Esophagus squamous epithelium (tissue), 5 donors: ENCODE measurements around the gene EIF2D. TPM values are rescaled to one million over a fixed set of nuclear protein-coding genes. Genes with fewer than 3 reads are reported as not detected.

ENCODE experiments used
- DNase-seq: peaks from one replicate; lab custom pipeline; 2025; lab: John Stamatoyannopoulos, UW
- H3K27ac ChIP-seq, 4 donors: fragments of 200-600 bp; sonication (generic); one replicate each; pipeline ENCODE4 v1.5.1; 2016 to 2019; ENCODE audit warnings: mild to moderate bottlenecking in 1 of 4
- H3K27me3 ChIP-seq, 4 donors: fragments of 200-600 bp; sonication (generic); 1 replicate in 3 of 4; 2 replicates in 1 of 4; pipeline versions ENCODE4 v1.5.1 to v1.6.0; 2017 to 2021; ENCODE audit warnings: antibody characterized with exemption in 1 of 4
- H3K36me3 ChIP-seq, 3 donors: fragments of 200-600 bp; sonication (generic); one replicate each; pipeline ENCODE4 v1.5.1; 2016 to 2019
- H3K4me1 ChIP-seq, 3 donors: fragments of 200-600 bp; sonication (generic); one replicate each; pipeline ENCODE4 v1.5.1; 2017 to 2019
- H3K4me3 ChIP-seq, 4 donors: fragments of 200-600 bp; sonication (generic); 1 replicate in 3 of 4; 2 replicates in 1 of 4; pipeline ENCODE4 v1.5.1; 2016 to 2019; ENCODE audit warnings: mild to moderate bottlenecking in 2 of 4, moderate library complexity in 1 of 4
- H3K9me3 ChIP-seq, 3 donors: fragments of 200-600 bp; sonication (generic); one replicate each; pipeline ENCODE4 v1.5.1; 2016 to 2019
- POLR2A ChIP-seq, 4 donors: fragments of 450-650 bp; IDR thresholded peaks; one replicate each; pipeline ENCODE4 v1.6.1; 2017; ENCODE audit warnings: antibody characterized with exemption in 4 of 4, mild to moderate bottlenecking in 4 of 4, moderate library complexity in 3 of 4
- WGBS, 2 donors: methylation state at CpG; one replicate each; pipeline ENCODE4 v1.1.5; 2018; 5-methylcytosine and 5-hydroxymethylcytosine counted together
- intact Hi-C: fragments of 100-400 bp; cut with DNase I; formaldehyde crosslinking; loops from one replicate; pipeline ENCODE4 v1.15.0; 2022
- total RNA-seq, 4 donors: library from RNA; depleted of rRNA; stranded (reverse); fragments of >200 nt; gene quantifications; one replicate each; pipeline ENCODE4 v1.1.0, GENCODE V29; 2016
- TF ChIP-seq, protein P1 (sequence below), 6 experiments: fragments of 450-650 bp in 4 of 6; fragments of 200-600 bp in 2 of 6; sonication (generic) in 2 of 6; IDR thresholded peaks; one replicate each; pipeline ENCODE4 v1.5.1; 2016 to 2019; ENCODE audit warnings: antibody characterized with exemption in 6 of 6, mild to moderate bottlenecking in 4 of 6, moderate library complexity in 4 of 6
- donor health status: DM: yes; HTN: yes; CAD: no.

EIF2D gene
- total RNA-seq, 4 donors from 2014 or later = 26.8 to 54.4 (median 42.2) TPM

DNA sequence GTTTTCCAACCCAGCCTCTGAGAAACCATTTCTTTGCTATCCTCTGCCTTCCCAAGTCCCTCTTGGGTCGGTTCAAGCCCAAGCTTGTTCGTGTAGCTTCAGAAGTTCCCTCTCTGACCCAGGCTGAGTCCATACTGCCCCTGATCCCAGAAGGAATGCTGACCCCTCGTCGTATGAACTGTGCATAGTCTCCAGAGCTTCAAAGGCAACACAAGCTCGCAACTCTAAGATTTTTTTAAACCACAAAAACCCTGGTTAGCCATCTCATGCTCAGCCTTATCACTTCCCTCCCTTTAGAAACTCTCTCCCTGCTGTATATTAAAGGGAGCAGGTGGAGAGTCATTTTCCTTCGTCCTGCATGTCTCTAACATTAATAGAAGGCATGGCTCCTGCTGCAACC is 23.8 kb downstream of the EIF2D start:
- no peaks in the 10 kb centered on the region for H3K27me3 ChIP-seq
- DNase-seq = no peak
- H3K36me3 ChIP-seq = peaks cover 11 to 86% (median 12%) of the 10 kb centered on the region in 3 donors
- TF ChIP-seq, protein P1, sequence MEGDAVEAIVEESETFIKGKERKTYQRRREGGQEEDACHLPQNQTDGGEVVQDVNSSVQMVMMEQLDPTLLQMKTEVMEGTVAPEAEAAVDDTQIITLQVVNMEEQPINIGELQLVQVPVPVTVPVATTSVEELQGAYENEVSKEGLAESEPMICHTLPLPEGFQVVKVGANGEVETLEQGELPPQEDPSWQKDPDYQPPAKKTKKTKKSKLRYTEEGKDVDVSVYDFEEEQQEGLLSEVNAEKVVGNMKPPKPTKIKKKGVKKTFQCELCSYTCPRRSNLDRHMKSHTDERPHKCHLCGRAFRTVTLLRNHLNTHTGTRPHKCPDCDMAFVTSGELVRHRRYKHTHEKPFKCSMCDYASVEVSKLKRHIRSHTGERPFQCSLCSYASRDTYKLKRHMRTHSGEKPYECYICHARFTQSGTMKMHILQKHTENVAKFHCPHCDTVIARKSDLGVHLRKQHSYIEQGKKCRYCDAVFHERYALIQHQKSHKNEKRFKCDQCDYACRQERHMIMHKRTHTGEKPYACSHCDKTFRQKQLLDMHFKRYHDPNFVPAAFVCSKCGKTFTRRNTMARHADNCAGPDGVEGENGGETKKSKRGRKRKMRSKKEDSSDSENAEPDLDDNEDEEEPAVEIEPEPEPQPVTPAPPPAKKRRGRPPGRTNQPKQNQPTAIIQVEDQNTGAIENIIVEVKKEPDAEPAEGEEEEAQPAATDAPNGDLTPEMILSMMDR (IDR thresholded peaks at IDR 0.05) = no peak
- no peak for TF ChIP-seq POLR2A (IDR thresholded peaks at IDR 0.05)
- peaks cover 70 to 99% (median 84%) of the 10 kb centered on the region in 3 donors for H3K4me1 ChIP-seq
- WGBS, 2 donors = 58 to 72% methylated on average over 6 of the region's 6 CpGs
- intact Hi-C loops = no loop called here
- H3K4me3 ChIP-seq = no peak overlapping the region
- H3K9me3 ChIP-seq = no peaks in the 10 kb centered on the region
- H3K27ac ChIP-seq = peak overlapping the region; percentile 85 to 89 (median 88)

DNA sequence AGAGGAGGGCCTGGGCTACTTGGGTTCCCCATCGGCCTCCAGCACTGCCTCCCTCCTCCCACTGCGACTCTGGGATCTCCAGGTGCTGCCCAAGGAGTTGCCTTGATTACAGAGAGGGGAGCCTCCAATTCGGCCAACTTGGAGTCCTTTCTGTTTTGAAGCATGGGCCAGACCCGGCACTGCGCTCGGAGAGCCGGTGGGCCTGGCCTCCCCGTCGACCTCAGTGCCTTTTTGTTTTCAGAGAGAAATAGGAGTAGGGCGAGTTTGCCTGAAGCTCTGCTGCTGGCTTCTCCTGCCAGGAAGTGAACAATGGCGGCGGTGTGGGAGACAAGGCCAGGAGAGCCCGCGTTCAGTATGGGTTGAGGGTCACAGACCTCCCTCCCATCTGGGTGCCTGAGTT is 24.4 kb downstream of the EIF2D start:
- peaks cover 8 to 80% (median 9%) of the 10 kb centered on the region in 3 donors for H3K36me3 ChIP-seq
- WGBS, 2 donors = 67 to 87% methylated on average over 4 to 12 of the region's 14 CpGs

DNA sequence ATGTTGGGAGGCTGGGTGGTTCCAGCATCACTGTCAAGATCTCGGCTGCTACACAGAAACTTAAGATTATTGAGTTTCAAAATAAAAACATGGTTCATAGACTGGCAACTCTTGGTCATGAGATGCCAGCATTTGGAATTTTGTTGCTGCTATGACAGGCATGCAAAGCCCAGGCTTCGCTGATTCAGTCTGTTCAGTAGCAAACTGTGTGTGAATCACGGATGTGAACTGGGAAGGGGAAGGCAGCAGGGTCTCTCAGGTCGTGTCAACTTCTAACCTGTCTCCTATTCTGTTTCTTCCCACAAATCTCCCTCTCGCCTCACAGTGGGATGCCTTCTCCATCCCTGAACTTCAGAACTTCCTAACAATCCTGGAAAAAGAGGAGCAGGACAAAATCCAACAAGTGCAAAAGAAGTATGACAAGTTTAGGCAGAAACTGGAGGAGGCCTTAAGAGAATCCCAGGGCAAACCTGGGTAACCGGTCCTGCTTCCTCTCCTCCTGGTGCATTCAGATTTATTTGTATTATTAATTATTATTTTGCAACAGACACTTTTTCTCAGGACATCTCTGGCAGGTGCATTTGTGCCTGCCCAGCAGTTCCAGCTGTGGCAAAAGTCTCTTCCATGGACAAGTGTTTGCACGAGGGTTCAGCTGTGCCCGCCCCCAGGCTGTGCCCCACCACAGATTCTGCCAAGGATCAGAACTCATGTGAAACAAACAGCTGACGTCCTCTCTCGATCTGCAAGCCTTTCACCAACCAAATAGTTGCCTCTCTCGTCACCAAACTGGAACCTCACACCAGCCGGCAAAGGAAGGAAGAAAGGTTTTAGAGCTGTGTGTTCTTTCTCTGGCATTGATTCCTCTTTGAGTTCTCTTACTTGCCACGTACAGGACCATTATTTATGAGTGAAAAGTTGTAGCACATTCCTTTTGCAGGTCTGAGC is 25.5 kb downstream of the EIF2D start:
- Histone ChIP-seq H3K36me3 (peaks cover 5 to 69% (median 9%) of the 10 kb centered on the region in 3 donors), H3K27ac (peak overlapping the region; percentile 85 to 89 (median 88)), H3K27me3 (no peaks in the 10 kb centered on the region), H3K4me3 (no peak overlapping the region), H3K4me1 (peaks cover 70 to 100% (median 81%) of the 10 kb centered on the region in 3 donors), H3K9me3 (no peaks in the 10 kb centered on the region)
- DNase-seq = no peak
- intact Hi-C loops = no loop called here
- 36 to 45% methylated on average over 12 to 13 of the region's 13 CpGs for WGBS, 2 donors
- no peak for TF ChIP-seq POLR2A (IDR thresholded peaks at IDR 0.05)
- TF ChIP-seq, protein P1 (IDR thresholded peaks at IDR 0.05) = no peak

More for the DNA sequence above, 24.4 kb downstream of the EIF2D start:
- no peak for DNase-seq
- Histone ChIP-seq H3K4me1 (peaks cover 70 to 100% (median 89%) of the 10 kb centered on the region in 3 donors), H3K9me3 (no peaks in the 10 kb centered on the region), H3K27me3 (no peaks in the 10 kb centered on the region), H3K27ac (peak overlapping the region; percentile 85 to 89 (median 88)), H3K4me3 (no peak overlapping the region)
- TF ChIP-seq, protein P1 (IDR thresholded peaks at IDR 0.05) = no peak
- no peak for TF ChIP-seq POLR2A (IDR thresholded peaks at IDR 0.05)
- intact Hi-C loops = no loop called here

DNA sequence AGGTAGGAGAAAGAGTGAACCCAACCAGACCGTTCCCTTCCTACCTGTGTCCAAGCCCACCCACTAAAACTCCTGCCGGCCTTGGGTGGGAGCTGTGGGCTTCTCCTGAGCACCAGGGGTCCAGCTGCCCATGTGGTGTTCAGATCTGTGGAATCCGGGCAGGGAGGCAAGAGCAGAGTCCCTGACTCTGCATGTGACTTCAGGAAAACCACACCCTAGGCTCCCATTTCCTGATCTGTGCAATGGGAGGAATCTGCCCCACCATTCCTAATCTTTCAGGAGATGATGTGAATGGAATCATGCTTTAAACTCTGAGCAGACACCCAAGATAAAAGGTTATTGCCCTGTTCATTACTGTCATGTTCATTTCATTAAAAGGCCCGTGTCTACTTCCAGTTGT is 27.6 kb downstream of the EIF2D start:
- TF ChIP-seq POLR2A (IDR thresholded peaks at IDR 0.05) = no peak
- TF ChIP-seq, protein P1 (IDR thresholded peaks at IDR 0.05) = no peak
- intact Hi-C loops = loop anchor here (5.0 kb wide), 2 partner anchors 42 to 92 kb away; no protein-coding TSS in a partner anchor
- WGBS, 2 donors = 53 to 63% methylated on average over 3 to 4 of the region's 4 CpGs
- Histone ChIP-seq H3K27ac (peak overlapping the region; percentile 85 to 89 (median 88)), H3K4me3 (no peak overlapping the region), H3K4me1 (peaks cover 55 to 95% (median 62%) of the 10 kb centered on the region in 3 donors), H3K9me3 (no peaks in the 10 kb centered on the region), H3K36me3 (peaks cover 5 to 64% (median 9%) of the 10 kb centered on the region in 3 donors), H3K27me3 (no peaks in the 10 kb centered on the region)
- no peak for DNase-seq
